Activated effector memory CD4-positive, alpha-beta T cell treated with Interleukin-2 at 50 U/mL for 16 hours (primary cell): ENCODE data around the gene RAB2B.
A peak's percentile ranks its signal among the peaks of the same experiment; 100 is the strongest.

Experiments
- DNase-seq: peaks from one replicate; pipeline ENCODE4 v3.0.0-alpha.2; 2020

Gene RAB2B

GRCh38 chr14:21476925-21477681 lies at the start of gene RAB2B, which contains the start of gene TOX4:
Gene RAB2B (minus strand): TSS chr14:21476959. CDS start chr14:21476872, 87 bp downstream.
Gene TOX4 (plus strand): TSS chr14:21477195. CDS start chr14:21477279, 84 bp downstream.
- peak; percentile 94 for DNase-seq

GRCh38 chr14:21525962-21526671 lies 49.4 kb upstream of the RAB2B start, which contains the start of gene SALL2:
Gene SALL2 (minus strand): TSS chr14:21526346. CDS start chr14:21526127, 219 bp downstream.
- peak; percentile 41 for DNase-seq

GRCh38 chr14:21525571-21525961 lies 48.8 kb upstream of the RAB2B start:
- DNase-seq: no peak

- no peak for DNase-seq
Measured at GRCh38 chr14:21524575-21525490, 48.1 kb upstream of the RAB2B start.

- DNase-seq: no peak
Measured at GRCh38 chr14:21523203-21523602, 46.4 kb upstream of the RAB2B start.

GRCh38 chr14:21521501-21521900 lies 44.7 kb upstream of the RAB2B start:
- DNase-seq: no peak

GRCh38 chr14:21520767-21521166 lies 44.0 kb upstream of the RAB2B start:
- no peak for DNase-seq

- no peak for DNase-seq
Measured at GRCh38 chr14:21518725-21519124, 42.0 kb upstream of the RAB2B start.

- no peak for DNase-seq
Measured at GRCh38 chr14:21514341-21514740, 37.6 kb upstream of the RAB2B start.

- peak; percentile 92 for DNase-seq
Measured at GRCh38 chr14:21510735-21511657, 34.2 kb upstream of the RAB2B start, which contains the start of gene METTL3. Gene METTL3 (minus strand): TSS chr14:21511340. CDS start chr14:21511223, 117 bp downstream.

- DNase-seq: no peak
Measured at GRCh38 chr14:21509432-21510143, 32.8 kb upstream of the RAB2B start.

GRCh38 chr14:21506557-21506956 lies 29.8 kb upstream of the RAB2B start:
- DNase-seq: no peak

- DNase-seq: no peak
Measured at GRCh38 chr14:21505012-21505553, 28.3 kb upstream of the RAB2B start.

GRCh38 chr14:21503376-21503775 lies 26.6 kb upstream of the RAB2B start:
- DNase-seq: no peak

- DNase-seq: no peak
Measured at GRCh38 chr14:21501568-21501967, 24.8 kb upstream of the RAB2B start.

- DNase-seq: no peak
Measured at GRCh38 chr14:21498540-21499526, 22.1 kb upstream of the RAB2B start.

- no peak for DNase-seq
Measured at GRCh38 chr14:21496453-21496852, 19.7 kb upstream of the RAB2B start.

- DNase-seq: no peak
Measured at GRCh38 chr14:21494902-21495762, 18.4 kb upstream of the RAB2B start.
